SK-N-SH (cell line): ENCODE measurements around the gene MCF2L. TPM values are rescaled to one million over a fixed set of nuclear protein-coding genes. Genes with fewer than 3 reads are reported as not detected.

Experiments used
- CTCF ChIA-PET: fragments of 300-600, 350-600 bp; formaldehyde crosslinking; extraction: SDS; loops from one replicate; lab custom pipeline; 2021; lab: Yijun Ruan, JAX
- POLR2A ChIA-PET: fragments of 350-600 bp; sonication (Branson Sonifier 250); formaldehyde crosslinking; extraction: SDS; loops from one replicate; lab custom pipeline; 2020; ENCODE audit warnings: antibody characterized with exemption, inconsistent platforms; lab: Yijun Ruan, JAX
- DNase-seq: peaks from one replicate; pipeline ENCODE4 v3.0.0; 2012
- H2AFZ ChIP-seq: fragments of 200-600 bp; sonication (generic); 2 replicates; pipeline ENCODE4 v1.8.1; 2016; ENCODE audit warnings: antibody characterized with exemption, mild to moderate bottlenecking, low read depth
- H3F3A ChIP-seq: fragments of 200-600 bp; sonication (generic); replicated peaks from 2 replicates; pipeline ENCODE3; 2016; ENCODE audit warnings: antibody characterized with exemption, mild to moderate bottlenecking; ENCODE audit not compliant: insufficient read depth
- H3K27ac ChIP-seq, 2 experiments: fragments of 200-500 bp in 1 of 2; fragments of 200-600 bp in 1 of 2; sonication (Bioruptor generic) in 1 of 2; sonication (generic), shearing (Covaris generic) in 1 of 2; 2 replicates each; pipeline versions ENCODE4 v1.5.1 to v1.6.1; 2014 to 2016; ENCODE audit warnings: low read depth in 2 of 2, inconsistent platforms in 1 of 2, low read length in 1 of 2, mild to moderate bottlenecking in 1 of 2, mixed read lengths in 1 of 2
- H3K27me3 ChIP-seq: fragments of 200-600 bp; sonication (generic), shearing (Covaris generic); 2 replicates; pipeline ENCODE4 v1.6.1; 2016; ENCODE audit warnings: mixed run types; ENCODE audit not compliant: insufficient read depth
- H3K36me3 ChIP-seq, 2 experiments: fragments of 200-500 bp in 1 of 2; fragments of 200-600 bp in 1 of 2; sonication (Bioruptor generic) in 1 of 2; sonication (generic) in 1 of 2; replicated peaks in 1 of 2; 2 replicates each; pipeline versions ENCODE3 to v1.5.1; 2014 to 2016; ENCODE audit warnings: low read length in 1 of 2, mild to moderate bottlenecking in 1 of 2; ENCODE audit not compliant: insufficient read depth in 2 of 2, control insufficient read depth in 1 of 2
- H3K4me1 ChIP-seq, 2 experiments: fragments of 200-500 bp in 1 of 2; fragments of 200-600 bp in 1 of 2; sonication (Bioruptor generic) in 1 of 2; sonication (generic), shearing (Covaris generic) in 1 of 2; 2 replicates each; pipeline versions ENCODE4 v1.5.1 to v1.6.1; 2014 to 2016; ENCODE audit warnings: low read depth in 1 of 2, low read length in 1 of 2, mixed run types in 1 of 2; ENCODE audit not compliant: insufficient read depth in 2 of 2, control insufficient read depth in 1 of 2
- H3K4me2 ChIP-seq: fragments of 200-600 bp; sonication (generic), shearing (Covaris generic); 2 replicates; pipeline ENCODE4 v1.6.1; 2017; ENCODE audit warnings: mixed run types
- H3K4me3 ChIP-seq, 2 experiments: fragments of 200-500 bp in 1 of 2; fragments of 200-600 bp in 1 of 2; sonication (Bioruptor generic) in 1 of 2; sonication (generic), shearing (Covaris generic) in 1 of 2; 2 replicates each; pipeline versions ENCODE4 v1.5.1 to v1.8.1; 2014 to 2016; ENCODE audit warnings: low read depth in 2 of 2, inconsistent platforms in 1 of 2, low read length in 1 of 2, mild to moderate bottlenecking in 1 of 2, mixed read lengths in 1 of 2, moderate library complexity in 1 of 2
- H3K79me2 ChIP-seq: fragments of 200-600 bp; sonication (generic); 2 replicates; pipeline ENCODE4 v1.8.1; 2017; ENCODE audit warnings: mild to moderate bottlenecking; ENCODE audit not compliant: insufficient read depth
- H3K9ac ChIP-seq: fragments of 200-600 bp; sonication (generic); 2 replicates; pipeline ENCODE4 v1.6.1; 2017; ENCODE audit warnings: mixed run types
- H3K9me2 ChIP-seq: fragments of 200-600 bp; sonication (generic); 2 replicates; pipeline ENCODE4 v1.6.1; 2017; ENCODE audit warnings: mixed run types
- H3K9me3 ChIP-seq: fragments of 200-600 bp; sonication (generic); 2 replicates; pipeline ENCODE4 v1.6.1; 2017; ENCODE audit warnings: mixed run types, mild to moderate bottlenecking, moderate library complexity
- H4K20me1 ChIP-seq: fragments of 200-600 bp; sonication (generic); 2 replicates; pipeline ENCODE4 v1.6.1; 2017; ENCODE audit warnings: mild to moderate bottlenecking, mixed run types; ENCODE audit not compliant: insufficient read depth
- FOXJ3 ChIP-seq: sonication (generic); formaldehyde crosslinking; IDR thresholded peaks from 2 replicates; pipeline ENCODE4 v1.5.1; 2020; ENCODE audit warnings: mild to moderate bottlenecking, missing genetic modification reagents
- FOXM1 ChIP-seq: IDR thresholded peaks from 2 replicates; pipeline ENCODE4 v1.4.0; 2012; ENCODE audit warnings: low read depth, mild to moderate bottlenecking
- GATA2 ChIP-seq: sonication (generic); formaldehyde crosslinking; IDR thresholded peaks from 2 replicates; pipeline ENCODE4 v1.5.0; 2020; ENCODE audit warnings: mild to moderate bottlenecking, missing genetic modification reagents
- IRF3 ChIP-seq: fragments of 150-350 bp; IDR thresholded peaks from 2 replicates; pipeline ENCODE4 v1.6.1; 2016; ENCODE audit warnings: mild to moderate bottlenecking, low read depth, low read length
- MEF2A ChIP-seq: IDR thresholded peaks from 2 replicates; pipeline ENCODE4 v1.4.0; 2012; ENCODE audit warnings: low read depth, borderline replicate concordance
- NFIC ChIP-seq: IDR thresholded peaks from 2 replicates; pipeline ENCODE4 v1.4.0; 2012; ENCODE audit warnings: borderline replicate concordance
- PBX3 ChIP-seq: IDR thresholded peaks from 2 replicates; pipeline ENCODE4; 2012
- RCOR1 ChIP-seq: fragments of 150-350 bp; IDR thresholded peaks from 2 replicates; pipeline ENCODE4 v1.6.1; 2017; ENCODE audit warnings: antibody characterized with exemption, low read length
- REST ChIP-seq: IDR thresholded peaks from 2 replicates; pipeline ENCODE4 v1.6.1; 2012; ENCODE audit warnings: mild to moderate bottlenecking, low read depth, low read length, moderate library complexity
- RFX5 ChIP-seq: IDR thresholded peaks from 2 replicates; pipeline ENCODE4 v1.6.1; 2012; ENCODE audit warnings: mild to moderate bottlenecking, improper control_type of control experiment, low read length
- USF1 ChIP-seq: IDR thresholded peaks from 2 replicates; pipeline ENCODE4 v1.4.0; 2012; ENCODE audit warnings: low read depth, borderline replicate concordance
- WGBS: methylation state at CpG from one replicate; pipeline ENCODE4 v1.1.6; 2017; ENCODE audit warnings: low lambda C conversion rate; 5-methylcytosine and 5-hydroxymethylcytosine counted together
- polyA plus RNA-seq, 3 experiments: library from polyadenylated mRNA; depleted of rRNA; stranded (reverse); fragments of >200 nt; gene quantifications; 2 replicates each; pipeline ENCODE4 v1.2.3, GENCODE V29; 2012

Gene MCF2L
- polyA plus RNA-seq, 1 of the 3 experiments (the other 2 are of a cell fraction): 0.56 TPM

- Histone ChIP-seq H2AFZ (no peak overlapping the region), H3K4me1 (peaks cover 0 to 9% of the 10 kb centered on the region in 2 experiments; a peak in 1 of 4 replicates), H3K9me2 (no peaks in the 10 kb centered on the region), H3K4me2 (no peak overlapping the region), H3K4me3 (no peak overlapping the region), H3K36me3 (no peaks in the 10 kb centered on the region), H3K27me3 (no peaks in the 10 kb centered on the region), H3F3A (no peaks in the 10 kb centered on the region), H3K27ac (no peak overlapping the region), H3K9me3 (no peaks in the 10 kb centered on the region), H3K9ac (no peak overlapping the region)
- CTCF ChIA-PET: interaction anchor here (1.1 kb wide), 1 partner anchor 417 kb away, joined by 3 read pairs; no protein-coding TSS in a partner anchor
- no peak for DNase-seq
- POLR2A ChIA-PET: no interaction called here
- 84% methylated on average over 28 of the region's 36 CpGs for WGBS
- TF ChIP-seq NFIC (no peak), MEF2A (no peak), PBX3 (no peak), RCOR1 (no peak), FOXM1 (no peak), IRF3 (no peak), REST (no peak), RFX5 (no peak), FOXJ3 (CRISPR knock-in tag) (no peak), USF1 (no peak), GATA2 (CRISPR knock-in tag) (no peak)
- TF ChIP-seq, all 33 proteins: peak for 0
- no peaks in the 10 kb centered on the region for H3K79me2 ChIP-seq
- H4K20me1 ChIP-seq: no peaks in the 10 kb centered on the region
Observed at GRCh38 chr13:113089693-113090414, 120.8 kb downstream of the MCF2L start.
